GM23338 (cell line): ENCODE measurements around the gene VWDE. TPM values are rescaled to one million over a fixed set of nuclear protein-coding genes. Genes with fewer than 3 reads are reported as not detected.
"Not testable (repeated sequence)": the region's sequence is repeated elsewhere in the genome, so short reads cannot be mapped to it uniquely, and the experiment has no call there.

Experiments
- ATAC-seq: fragments of 200-7000 bp; cut with Tn5 transposase; 3 replicates; pipeline ENCODE4 v1.9.1; 2020
- DNase-seq: peaks from one replicate; pipeline ENCODE4 v3.0.0-alpha.2; 2015; ENCODE audit warnings: low spot score
- H2AFZ ChIP-seq: fragments of 200-600 bp; sonication (generic); 2 replicates; pipeline ENCODE4 v1.8.0; 2016; ENCODE audit warnings: antibody characterized with exemption, mild to moderate bottlenecking, moderate library complexity
- H3F3A ChIP-seq: fragments of 200-600 bp; sonication (generic); replicated peaks from 2 replicates; pipeline ENCODE4 v1.8.0; 2017; ENCODE audit warnings: antibody characterized with exemption, mixed run types, low read depth
- H3K27ac ChIP-seq: fragments of 200-600 bp; sonication (generic); 2 replicates; pipeline ENCODE4 v1.6.1; 2016; ENCODE audit warnings: low read depth
- H3K27me3 ChIP-seq: fragments of 200-600 bp; sonication (generic); 2 replicates; pipeline ENCODE4 v1.8.0; 2016; ENCODE audit warnings: mild to moderate bottlenecking, mixed run types, moderate library complexity; ENCODE audit not compliant: insufficient read depth
- H3K36me3 ChIP-seq: fragments of 200-600 bp; sonication (generic); 2 replicates; pipeline ENCODE4 v1.8.0; 2016; ENCODE audit warnings: mild to moderate bottlenecking; ENCODE audit not compliant: insufficient read depth
- H3K4me1 ChIP-seq: fragments of 200-600 bp; sonication (generic); 2 replicates; pipeline ENCODE4 v1.8.0; 2016; ENCODE audit warnings: mild to moderate bottlenecking, moderate library complexity; ENCODE audit not compliant: insufficient read depth
- H3K4me2 ChIP-seq: fragments of 200-600 bp; sonication (generic); 2 replicates; pipeline ENCODE4 v1.7.1; 2017; ENCODE audit warnings: mixed run types
- H3K4me3 ChIP-seq: fragments of 200-600 bp; sonication (generic); 2 replicates; pipeline ENCODE4 v1.6.1; 2016; ENCODE audit warnings: mixed run types
- H3K79me2 ChIP-seq: fragments of 200-600 bp; sonication (generic); replicated peaks from 2 replicates; pipeline ENCODE4 v1.8.0; 2017; ENCODE audit warnings: mild to moderate bottlenecking; ENCODE audit not compliant: insufficient read depth
- H3K9me2 ChIP-seq: fragments of 200-600 bp; sonication (generic); 2 replicates; pipeline ENCODE4 v1.8.0; 2017; ENCODE audit not compliant: insufficient read depth
- H4K20me1 ChIP-seq: fragments of 200-600 bp; sonication (generic); replicated peaks from 2 replicates; pipeline ENCODE4 v1.8.0; 2017; ENCODE audit warnings: mild to moderate bottlenecking; ENCODE audit not compliant: insufficient read depth
- H3K27ac Mint-ChIP-seq: 2 replicates; pipeline ENCODE4 v1.8.0; 2020; ENCODE audit warnings: inconsistent platforms, mild to moderate bottlenecking, moderate library complexity, mixed read lengths
- H3K27me3 Mint-ChIP-seq: 3 replicates; pipeline ENCODE4 v1.8.0; 2022; ENCODE audit warnings: low read depth, mild to moderate bottlenecking, moderate library complexity, mixed read lengths, inconsistent platforms; ENCODE audit not compliant: insufficient read depth, poor library complexity
- H3K36me3 Mint-ChIP-seq: 3 replicates; pipeline ENCODE4 v1.8.0; 2021; ENCODE audit warnings: low read depth, mild to moderate bottlenecking, inconsistent platforms, moderate library complexity, mixed read lengths
- H3K4me1 Mint-ChIP-seq: 3 replicates; pipeline ENCODE4 v1.8.0; 2020; ENCODE audit warnings: mild to moderate bottlenecking, inconsistent platforms, mixed read lengths
- H3K4me3 Mint-ChIP-seq: 3 replicates; pipeline ENCODE4 v1.8.0; 2021; ENCODE audit warnings: moderate library complexity, mild to moderate bottlenecking, inconsistent platforms, mixed read lengths
- H3K9me3 Mint-ChIP-seq: 3 replicates; pipeline ENCODE4 v1.8.0; 2020; ENCODE audit warnings: moderate library complexity, mild to moderate bottlenecking, inconsistent platforms, mixed read lengths
- CREB1 ChIP-seq: fragments of 250-450 bp; sonication (Bioruptor Pico); IDR thresholded peaks from 2 replicates; pipeline ENCODE4 v1.5.0; 2020; ENCODE audit warnings: low read depth, mild to moderate bottlenecking, moderate library complexity
- EZH2 ChIP-seq: fragments of 200-600 bp; sonication (generic); IDR thresholded peaks from one replicate; pipeline ENCODE4 v1.8.0; 2017; ENCODE audit warnings: antibody characterized with exemption, mild to moderate bottlenecking, low read depth; ENCODE audit not compliant: unreplicated experiment
- NANOG ChIP-seq: IDR thresholded peaks from 2 replicates; pipeline ENCODE4 v1.6.1; 2016; ENCODE audit warnings: antibody characterized with exemption, borderline replicate concordance
- POLR2AphosphoS5 ChIP-seq: IDR thresholded peaks from 2 replicates; pipeline ENCODE4 v1.6.1; 2016; ENCODE audit warnings: antibody characterized with exemption, low read depth
- REST ChIP-seq: IDR thresholded peaks from one replicate; pipeline ENCODE4 v1.6.1; 2018; ENCODE audit warnings: antibody characterized with exemption; ENCODE audit not compliant: unreplicated experiment
- STAT1 ChIP-seq: IDR thresholded peaks from one replicate; pipeline ENCODE4 v1.6.1; 2016; ENCODE audit warnings: antibody characterized with exemption; ENCODE audit not compliant: unreplicated experiment
- ZNF331 ChIP-seq: fragments of 250-450 bp; sonication (Bioruptor Pico); IDR thresholded peaks from 2 replicates; pipeline ENCODE4 v1.5.0; 2020; ENCODE audit warnings: low read depth, mild to moderate bottlenecking, moderate library complexity
- ZNF462 ChIP-seq: fragments of 250-450 bp; sonication (Bioruptor Pico); IDR thresholded peaks from 2 replicates; pipeline ENCODE4 v1.5.0; 2020; ENCODE audit warnings: mild to moderate bottlenecking, moderate library complexity
- long read RNA-seq: library from polyadenylated mRNA; unstranded; transcript quantifications from one replicate; pipeline ENCODE4 v2.0.0, GENCODE V29; 2020; ENCODE audit not compliant: unreplicated experiment
- polyA plus RNA-seq: library from polyadenylated mRNA; unstranded; fragments of >200 nt; fragmentation: Nextera tagmentation; extraction: Ambion mirVana; gene quantifications from 2 replicates; pipeline ENCODE4 v1.2.1, GENCODE V29; 2016
- total RNA-seq: library from RNA; depleted of rRNA; stranded (reverse); fragments of >200 nt; shearing (Covaris generic); gene quantifications from 2 replicates; pipeline ENCODE4 v1.2.3, GENCODE V29; 2014; rRNA removed

Gene VWDE
- total RNA-seq = 35.3 and 45.5 TPM in 2 replicates
- polyA plus RNA-seq = 17.4 and 24.6 TPM in 2 replicates
- long read RNA-seq, partial matches to known transcripts = 4 of 8 reads
- long read RNA-seq, other reads (novel, unspliced or antisense) = 2 of 8 reads

GRCh38 chr7:12403287-12404181, at the start of gene VWDE:
VWDE (minus strand) TSS chr7:12403865; CDS start chr7:12403716, 149 bp downstream.
- peak within 1 kb of the TSS; percentile 14 for H2AFZ ChIP-seq
- DNase-seq (peak; percentile 94), ATAC-seq (peak; percentile 92)
- H3K4me1 ChIP-seq = peaks cover 28% of the 10 kb centered on the region
- H3F3A ChIP-seq = no peaks in the 10 kb centered on the region
- 0 out of 2 replicates have a peak, but pooled peaks cover 5% of the 10 kb centered on the region for H4K20me1 ChIP-seq
- Mint-ChIP-seq H3K4me1 (peaks cover 31% of the 10 kb centered on the region; the same call in 2 of the 3 replicates), H3K27me3 (peaks cover 2% of the 10 kb centered on the region), H3K9me3 (peaks cover 9% of the 10 kb centered on the region), H3K27ac (peak within 1 kb of the TSS; percentile 94), H3K36me3 (peaks cover 11% of the 10 kb centered on the region), H3K4me3 (peak within 1 kb of the TSS; percentile 97)
- H3K27ac ChIP-seq = peak within 1 kb of the TSS; percentile 81
- peak within 1 kb of the TSS; percentile 63 for H3K4me3 ChIP-seq
- H3K27me3 ChIP-seq = peaks cover 5% of the 10 kb centered on the region; the same call in 1 of the 2 replicates
- peak within 1 kb of the TSS; percentile 85 for H3K4me2 ChIP-seq
- peaks cover 46% of the 10 kb centered on the region for H3K79me2 ChIP-seq
- no peaks in the 10 kb centered on the region for H3K9me2 ChIP-seq
- no peak for TF ChIP-seq ZNF331 (CRISPR knock-in tag)
- TF ChIP-seq REST = no peak
- peak; percentile 81; the same call in 1 of the 2 replicates for TF ChIP-seq POLR2AphosphoS5
- TF ChIP-seq NANOG = 0 out of 2 replicates have a peak, but pooled peaks have one; percentile 15
- TF ChIP-seq EZH2 = no peak
- peak; percentile 86 for TF ChIP-seq CREB1 (CRISPR knock-in tag)
- no peak for TF ChIP-seq ZNF462 (CRISPR knock-in tag)
- TF ChIP-seq STAT1 = no peak
- 0 out of 2 replicates have a peak, but pooled peaks cover 5% of the 10 kb centered on the region for H3K36me3 ChIP-seq

DNA sequence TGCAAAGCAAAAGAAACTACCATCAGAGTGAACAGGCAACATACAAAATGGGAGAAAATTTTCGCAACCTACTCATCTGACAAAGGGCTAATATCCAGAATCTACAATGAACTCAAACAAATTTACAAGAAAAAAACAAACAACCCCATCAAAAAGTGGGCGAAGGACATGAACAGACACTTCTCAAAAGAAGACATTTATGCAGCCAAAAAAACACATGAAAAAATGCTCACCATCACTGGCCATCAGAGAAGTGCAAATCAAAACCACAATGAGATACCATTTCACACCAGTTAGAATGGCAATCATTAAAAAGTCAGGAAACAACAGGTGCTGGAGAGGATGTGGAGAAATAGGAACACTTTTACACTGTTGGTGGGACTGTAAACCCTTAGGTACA, 49.5 kb upstream of the VWDE start:
- not testable (repeated sequence) for H3K27ac ChIP-seq, H3F3A ChIP-seq, ATAC-seq, H3K4me2 ChIP-seq, H2AFZ ChIP-seq, DNase-seq, H3K36me3 ChIP-seq, H3K27me3 Mint-ChIP-seq, H3K4me3 Mint-ChIP-seq, H3K27ac Mint-ChIP-seq, H4K20me1 ChIP-seq, H3K79me2 ChIP-seq, H3K4me3 ChIP-seq, H3K27me3 ChIP-seq
- peaks cover 18% of the 10 kb centered on the region for H3K36me3 Mint-ChIP-seq
- H3K9me2 ChIP-seq = 0 out of 2 replicates have a peak, but pooled peaks cover 11% of the 10 kb centered on the region
- peaks cover 10% of the 10 kb centered on the region; the same call in 1 of the 2 replicates for H3K4me1 ChIP-seq
- H3K9me3 Mint-ChIP-seq = peaks cover 12% of the 10 kb centered on the region; the same call in 2 of the 3 replicates
- H3K4me1 Mint-ChIP-seq = peaks cover 21% of the 10 kb centered on the region
